GM18508 (cell line): ENCODE results near the gene PPM1M.

Experiments
- ATAC-seq: cut with Tn5 transposase; IDR thresholded peaks from one replicate; pipeline ENCODE4 v1.9.1; 2021; ENCODE audit warnings: moderate number of reproducible peaks; ENCODE audit not compliant: insufficient read depth, unreplicated experiment

The PPM1M gene

DNA sequence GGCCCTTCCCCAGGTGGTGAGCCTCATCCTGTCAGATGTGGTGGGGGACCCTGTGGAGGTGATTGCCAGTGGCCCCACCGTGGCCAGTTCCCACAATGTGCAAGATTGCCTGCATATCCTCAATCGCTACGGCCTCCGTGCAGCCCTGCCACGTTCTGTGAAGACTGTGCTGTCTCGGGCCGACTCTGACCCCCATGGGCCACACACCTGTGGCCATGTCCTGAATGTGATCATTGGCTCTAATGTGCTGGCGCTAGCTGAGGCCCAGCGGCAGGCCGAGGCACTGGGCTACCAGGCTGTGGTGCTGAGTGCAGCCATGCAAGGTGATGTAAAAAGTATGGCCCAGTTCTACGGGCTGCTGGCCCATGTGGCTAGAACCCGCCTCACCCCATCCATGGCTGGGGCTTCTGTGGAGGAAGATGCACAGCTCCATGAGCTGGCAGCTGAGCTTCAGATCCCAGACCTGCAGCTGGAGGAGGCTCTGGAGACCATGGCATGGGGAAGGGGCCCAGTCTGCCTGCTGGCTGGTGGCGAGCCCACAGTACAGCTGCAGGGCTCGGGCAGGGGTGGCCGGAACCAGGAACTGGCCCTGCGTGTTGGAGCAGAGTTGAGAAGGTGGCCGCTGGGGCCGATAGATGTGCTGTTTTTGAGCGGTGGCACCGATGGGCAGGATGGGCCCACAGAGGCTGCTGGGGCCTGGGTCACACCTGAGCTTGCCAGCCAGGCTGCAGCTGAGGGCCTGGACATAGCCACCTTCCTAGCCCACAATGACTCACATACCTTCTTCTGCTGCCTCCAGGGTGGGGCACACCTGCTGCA, 46.9 kb downstream of the PPM1M start:
- no peak for ATAC-seq

DNA sequence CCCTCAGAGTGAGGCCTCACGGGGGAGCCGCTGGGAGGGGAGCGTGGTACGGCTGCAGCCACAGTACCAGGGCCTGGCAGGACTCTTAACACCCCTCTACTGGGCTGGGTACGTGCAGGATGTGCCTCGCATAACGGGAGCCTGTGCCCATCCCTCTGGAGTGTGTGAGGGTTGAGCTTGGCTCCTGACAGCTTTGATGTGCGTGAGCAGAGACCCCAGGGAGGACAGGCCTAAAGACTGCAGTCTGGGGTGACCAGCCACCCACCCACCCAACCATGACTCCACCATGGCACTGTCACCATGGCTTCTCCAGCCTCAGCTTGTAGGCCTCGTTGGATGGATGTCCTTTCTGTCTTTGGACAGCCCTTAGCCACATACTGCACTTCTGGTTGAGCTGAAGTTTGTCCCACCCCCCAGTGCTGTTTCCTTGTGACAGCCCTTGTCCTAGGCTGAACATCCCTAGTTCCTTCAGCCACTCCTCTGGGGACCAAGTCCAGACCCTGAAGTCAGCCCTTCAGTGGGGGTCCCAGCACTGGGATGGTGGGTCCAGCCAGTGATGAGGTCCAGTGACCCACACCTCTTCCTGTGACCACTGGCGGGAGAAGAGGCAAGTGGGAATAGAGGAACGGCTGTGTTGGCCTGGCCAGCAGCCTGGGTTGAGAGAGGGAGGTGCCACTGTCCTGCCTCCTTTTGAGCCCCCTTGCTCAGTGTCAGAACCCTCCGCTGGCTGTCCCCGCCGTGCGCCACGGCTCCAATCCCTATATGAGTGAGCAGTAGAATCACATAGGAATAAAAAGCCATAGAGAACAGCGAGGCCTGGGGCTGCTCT, 48.1 kb downstream of the PPM1M start:
- ATAC-seq, result no peak

DNA sequence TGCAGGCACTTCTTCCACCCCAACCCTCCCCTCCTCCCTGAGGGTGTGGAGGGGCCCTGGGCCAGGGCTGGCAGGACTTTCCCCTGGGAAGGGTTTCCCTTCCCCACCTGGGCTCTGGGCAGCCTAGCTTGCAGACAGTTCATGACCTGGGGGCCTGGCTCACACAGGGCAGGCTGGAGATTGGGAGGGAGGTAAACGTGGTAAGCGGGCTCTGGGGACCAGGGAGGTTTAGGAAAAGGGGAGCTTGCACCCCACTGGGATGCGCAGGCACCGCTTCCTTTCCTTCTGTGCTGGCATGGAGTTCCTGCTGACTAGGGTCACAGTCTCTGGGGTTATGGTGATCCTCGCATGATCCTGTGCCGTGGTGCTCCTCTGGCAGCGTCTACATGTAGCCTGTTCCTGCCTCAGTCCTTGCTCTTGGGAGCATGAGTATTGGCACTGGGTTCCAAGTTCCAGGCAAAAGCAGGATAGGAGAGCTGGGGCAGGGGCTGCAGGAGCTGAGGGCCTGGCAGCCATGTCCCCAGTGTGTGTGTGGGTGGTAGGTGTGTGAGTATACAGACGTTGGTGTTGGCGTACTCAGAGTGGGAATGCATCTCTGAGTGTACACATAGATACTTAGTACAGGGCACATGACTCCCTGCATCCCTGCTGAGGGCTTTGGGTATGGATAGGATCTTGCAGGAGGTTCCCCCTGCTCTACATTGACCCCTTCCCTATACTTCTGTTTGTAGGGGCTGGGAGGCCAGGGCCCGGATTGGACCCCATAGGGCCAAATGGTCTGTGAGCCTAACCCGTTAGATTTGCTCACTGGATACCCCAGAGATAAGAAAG, 49.0 kb downstream of the PPM1M start:
- no peak for ATAC-seq

DNA sequence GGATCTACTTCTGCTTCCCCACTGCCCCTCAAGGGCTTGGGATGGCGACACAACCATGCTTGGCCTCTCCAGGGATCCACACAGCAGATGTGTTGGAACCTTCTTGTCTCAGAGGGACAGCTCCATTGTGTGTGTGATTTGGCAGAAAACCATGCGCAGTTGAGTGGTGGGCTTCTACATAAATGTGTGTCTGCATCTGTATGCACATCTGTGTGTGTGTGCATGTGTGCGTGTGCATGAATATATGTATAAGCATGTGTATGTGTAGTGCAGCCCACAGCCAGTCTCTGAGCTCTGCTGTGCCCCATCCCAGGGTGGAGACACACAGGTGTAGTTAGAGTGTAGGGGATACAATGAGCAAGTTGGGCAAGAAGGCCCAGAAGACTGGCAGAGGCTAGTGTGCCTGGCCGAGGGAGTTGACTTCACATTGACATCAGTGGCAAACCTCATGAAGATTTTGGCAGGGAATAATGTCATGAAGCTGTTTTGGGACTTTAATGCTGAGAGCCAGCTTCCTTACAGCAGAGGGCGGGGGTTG, 50.2 kb downstream of the PPM1M start:
- no peak for ATAC-seq

DNA sequence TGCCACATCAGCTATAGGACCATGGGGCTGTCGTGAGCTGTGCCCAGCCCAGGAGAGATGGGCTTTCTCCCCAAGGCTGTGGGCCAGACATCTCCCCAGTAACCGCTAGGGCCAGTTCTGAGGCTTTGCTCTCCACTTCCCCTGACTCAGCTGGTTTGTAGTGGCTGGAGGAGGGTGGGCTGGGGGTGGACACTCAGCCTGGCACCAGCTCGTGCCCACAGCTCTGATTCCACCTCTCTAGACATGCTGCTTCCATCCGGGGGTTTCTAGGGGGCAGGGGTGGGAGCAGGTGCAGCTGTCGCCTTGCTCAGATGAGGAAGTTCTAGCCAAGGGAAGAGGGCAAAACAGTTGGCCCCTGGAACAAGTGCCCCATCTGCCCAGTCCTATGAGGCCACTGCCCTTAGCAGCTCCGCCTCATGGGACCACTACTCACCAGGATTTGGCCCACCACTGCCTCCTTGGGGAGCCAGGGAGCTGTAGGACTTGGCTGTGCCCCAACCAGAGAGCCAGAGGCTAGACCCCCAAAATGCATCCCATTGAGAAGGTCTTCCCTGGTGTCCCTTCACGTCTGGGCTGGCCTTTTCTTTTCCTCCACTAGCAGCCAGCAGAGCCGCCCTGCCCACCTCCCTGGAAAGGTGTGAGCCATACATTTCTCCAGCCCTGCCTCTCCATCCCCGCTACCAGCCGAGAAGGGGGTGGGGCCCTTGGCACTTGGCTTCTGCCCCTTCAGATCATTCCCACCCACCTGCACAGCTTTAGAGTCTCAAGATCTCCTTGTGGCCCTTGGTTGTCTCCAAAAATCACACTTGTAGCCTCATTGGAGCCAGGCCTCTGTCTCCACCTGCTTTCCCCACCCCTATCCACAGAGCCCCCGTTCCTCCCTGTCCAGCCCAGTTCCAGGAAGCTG, 51.9 kb downstream of the PPM1M start:
- ATAC-seq, result no peak

DNA sequence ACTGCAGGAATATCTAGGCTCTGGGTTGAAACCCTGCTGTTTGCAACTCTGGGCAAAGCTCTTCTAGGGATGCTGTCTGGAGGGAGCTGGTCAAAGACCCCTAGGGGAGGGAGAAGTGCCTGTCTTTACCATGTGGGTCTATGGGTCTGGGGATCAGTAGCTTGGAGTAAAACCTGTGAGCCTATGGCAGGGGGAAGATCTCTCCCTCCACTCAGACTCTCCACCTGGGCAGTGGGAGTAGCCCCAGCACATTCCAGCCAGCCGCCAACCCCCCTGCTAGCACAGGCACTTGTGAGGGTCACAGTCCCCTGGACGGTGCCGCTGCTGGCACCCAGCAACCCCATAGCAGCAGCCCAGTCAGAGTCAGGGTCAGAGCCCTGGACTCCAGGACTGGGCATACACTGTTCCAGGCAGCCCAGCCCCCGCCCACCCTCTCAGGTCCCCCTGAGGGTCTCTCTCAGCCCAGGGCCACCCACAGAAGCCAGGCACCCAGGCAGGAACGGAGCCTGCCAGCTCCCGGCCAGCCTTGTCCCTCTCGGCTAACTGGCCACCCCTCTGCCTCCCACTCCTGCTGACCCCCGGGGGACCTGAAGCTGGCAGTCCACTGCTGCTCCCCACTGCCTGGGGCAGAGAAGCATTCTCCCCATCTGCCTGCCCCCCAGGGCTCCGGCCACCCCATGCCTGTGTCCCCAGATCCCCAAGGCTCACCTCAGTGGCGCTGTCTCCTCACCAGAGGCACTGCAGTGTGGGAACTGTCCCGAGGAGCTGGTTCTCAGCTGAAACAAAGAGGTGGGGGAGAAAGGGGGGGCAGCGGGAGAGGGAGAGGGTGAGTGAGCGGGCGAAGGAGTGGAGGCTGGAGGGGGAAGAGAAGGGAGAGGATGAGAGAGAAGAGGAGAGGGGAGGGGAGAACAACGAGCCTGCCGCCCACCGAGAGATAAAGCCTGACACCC, 52.9 kb downstream of the PPM1M start:
- no peak for ATAC-seq

DNA sequence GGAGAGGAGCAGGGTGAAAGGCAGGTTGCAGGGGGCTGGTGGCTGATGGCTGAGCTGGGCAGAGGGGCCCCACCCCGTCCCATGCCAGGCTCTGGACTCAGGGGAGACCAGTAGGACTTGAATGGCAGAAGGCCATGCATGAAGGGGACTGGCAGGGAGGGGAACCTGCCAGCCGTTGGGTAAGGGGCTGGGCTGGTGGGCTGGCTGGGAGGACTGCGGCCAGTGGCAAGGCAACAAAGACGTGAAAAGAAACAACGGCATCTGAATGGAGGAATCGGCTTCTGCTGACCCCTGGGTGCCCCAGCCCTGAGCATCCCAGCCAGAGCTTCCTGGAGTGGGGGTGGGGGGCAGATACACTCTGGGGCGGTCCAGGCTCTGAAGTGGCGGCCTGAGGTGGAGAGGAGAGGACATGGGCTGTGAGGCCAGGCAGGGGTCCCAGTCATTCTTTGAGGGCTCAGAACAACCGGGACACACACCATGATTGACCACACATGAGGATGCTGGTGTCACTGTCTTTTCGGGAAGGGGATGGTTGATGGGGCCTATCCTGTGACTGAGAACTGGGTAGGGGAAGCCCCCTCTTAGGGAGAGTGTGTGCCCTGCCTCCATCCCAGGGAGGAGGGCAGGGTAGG, 53.8 kb downstream of the PPM1M start:
- ATAC-seq, result no peak
